GM19035 (cell line): ENCODE data around the gene PSG4.
"Not testable (repeated sequence)": the region's sequence is repeated elsewhere in the genome, so short reads cannot be mapped to it uniquely, and the experiment has no call there.

Source experiments
- ATAC-seq: cut with Tn5 transposase; IDR thresholded peaks from one replicate; pipeline ENCODE4 v1.9.1; 2021; ENCODE audit not compliant: unreplicated experiment

PSG4 gene

GRCh38 chr19:43198686-43199419, 6.6 kb downstream of the PSG4 start:
- ATAC-seq, result not testable (repeated sequence)

DNA sequence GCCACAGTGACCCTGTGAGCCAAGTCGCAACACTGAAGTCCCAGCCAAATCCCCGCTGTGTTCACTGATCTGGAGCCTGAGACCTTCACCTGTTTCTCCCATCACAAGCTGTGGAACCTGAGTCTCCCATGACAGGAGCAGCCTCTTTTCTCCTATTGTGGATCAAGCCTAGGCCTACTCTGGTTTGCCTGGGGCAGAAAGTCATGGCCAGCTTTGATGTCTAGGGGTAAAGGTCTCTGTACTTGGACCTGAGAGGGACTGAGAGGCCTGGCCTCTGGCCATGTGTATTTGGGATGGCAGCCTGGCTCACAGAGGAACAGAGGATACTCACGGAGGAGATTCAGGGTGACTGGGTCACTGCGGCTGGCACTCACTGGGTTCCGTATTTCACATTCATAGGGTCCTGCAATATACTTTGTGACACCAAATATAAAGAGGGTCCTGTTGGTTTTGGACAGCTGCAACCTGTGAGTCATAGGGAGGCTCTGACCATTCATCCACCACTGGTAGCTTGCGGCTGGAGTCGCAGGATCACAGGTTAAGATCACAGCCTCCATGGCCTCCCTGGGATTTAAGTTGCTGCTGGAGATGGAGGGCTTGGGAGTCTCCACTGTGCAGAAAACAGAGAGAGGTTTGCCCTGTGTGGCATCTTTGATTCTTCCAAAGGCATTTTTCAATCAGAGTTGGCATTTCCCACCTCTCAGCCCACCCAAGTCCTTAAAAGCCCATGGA, 7.6 kb downstream of the PSG4 start:
- not testable (repeated sequence) for ATAC-seq

GRCh38 chr19:43194397-43194796, 11.0 kb downstream of the PSG4 start:
- ATAC-seq, result not testable (repeated sequence)

DNA sequence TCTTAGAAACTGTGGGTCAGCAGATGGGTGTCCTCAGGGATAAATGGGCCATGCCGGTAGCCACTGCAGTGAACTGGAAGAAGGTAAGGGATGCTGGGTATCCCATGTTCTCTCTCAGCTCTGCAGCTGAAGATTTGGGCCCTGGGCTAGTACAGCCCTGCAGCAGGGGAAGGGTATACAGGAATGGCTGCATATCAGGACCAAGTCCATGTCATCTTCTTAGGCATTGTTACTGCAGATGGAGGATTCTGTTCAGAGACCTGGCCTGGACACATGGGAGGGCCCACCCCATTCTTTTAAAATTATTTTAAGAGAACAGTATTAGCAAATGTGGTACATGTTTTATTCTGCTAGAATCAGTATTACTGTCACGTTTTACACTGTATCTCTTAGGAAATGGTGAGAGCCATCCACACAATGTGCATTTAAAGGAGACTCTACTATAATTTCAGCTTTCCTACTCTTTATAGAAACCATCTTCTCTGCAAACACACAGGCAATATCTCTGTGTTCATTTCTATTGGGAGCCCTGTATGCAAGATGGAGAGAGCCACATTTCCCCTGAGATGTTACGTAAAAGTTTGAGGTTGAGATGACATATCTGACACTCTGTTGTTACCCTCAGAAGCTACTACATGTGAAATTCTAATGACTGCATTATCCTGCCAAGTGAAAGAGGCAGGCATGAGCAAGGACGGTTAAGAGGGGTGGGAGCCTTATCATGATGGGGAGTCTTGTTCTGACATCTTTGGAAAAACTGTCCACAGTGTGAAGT, 12.9 kb downstream of the PSG4 start:
- not testable (repeated sequence) for ATAC-seq

GRCh38 chr19:43188092-43188491, 17.3 kb downstream of the PSG4 start:
- not testable (repeated sequence) for ATAC-seq

DNA sequence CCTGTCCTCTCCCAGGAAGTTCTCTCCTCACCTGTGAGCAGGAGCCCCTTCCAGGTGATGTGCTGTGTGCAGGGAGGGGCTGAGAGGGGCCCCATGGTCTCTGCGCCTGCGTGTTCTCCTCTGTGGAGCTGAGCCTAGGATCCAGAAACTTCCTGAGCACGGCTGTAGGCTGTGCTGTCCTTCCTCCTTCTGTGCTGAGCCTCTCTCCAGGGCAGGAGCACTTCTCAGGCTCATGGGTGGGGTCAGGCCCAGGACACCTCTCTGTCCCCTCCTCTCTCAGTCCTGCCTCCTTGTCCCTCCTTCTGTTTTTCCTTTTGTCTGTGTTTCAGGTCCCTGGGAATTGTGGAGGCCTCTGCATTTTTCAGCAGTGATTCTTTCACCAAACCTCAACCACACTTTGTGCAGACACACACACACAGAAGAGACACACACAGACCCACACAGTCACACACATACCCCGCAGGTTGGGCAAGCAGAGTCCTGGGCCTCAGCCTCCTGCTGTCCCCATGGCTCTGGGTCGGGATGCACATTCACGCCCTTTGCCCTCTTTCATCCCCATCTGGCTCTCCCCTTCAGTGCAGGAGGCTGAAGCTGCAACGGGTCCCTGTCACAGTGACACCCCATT, 19.0 kb downstream of the PSG4 start, which contains the start of gene PSG5:
TSS of gene PSG5 (minus strand) at position 226 of the 625 bp plus-strand sequence. CDS start at position 95, 131 bp downstream.
- not testable (repeated sequence) for ATAC-seq

- ATAC-seq, result not testable (repeated sequence)
These were observed 23.3 kb downstream of the PSG4 start for GRCh38 chr19:43181869-43182771.

GRCh38 chr19:43179569-43180147, 25.8 kb downstream of the PSG4 start:
- not testable (repeated sequence) for ATAC-seq

- ATAC-seq, result not testable (repeated sequence)
These were observed 26.9 kb downstream of the PSG4 start for GRCh38 chr19:43178577-43178976.

DNA sequence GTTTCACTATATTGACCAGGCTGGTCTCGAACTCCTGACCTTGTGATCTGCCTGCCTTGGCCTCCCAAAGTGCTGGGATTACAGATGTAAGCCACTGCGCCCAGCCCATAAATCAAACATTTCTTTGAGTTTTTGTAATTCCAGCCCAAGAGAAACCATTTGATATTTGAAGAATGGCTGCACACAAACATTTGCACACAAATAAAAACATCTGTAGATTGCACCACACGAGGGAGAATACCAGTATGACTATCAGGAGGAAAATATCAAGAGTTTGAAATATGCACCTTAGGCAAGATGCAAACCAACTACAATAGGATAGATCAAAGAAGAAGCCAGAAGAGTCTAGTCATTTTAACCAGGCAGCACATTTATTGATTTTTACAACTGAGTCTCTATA, 39.5 kb downstream of the PSG4 start:
- not testable (repeated sequence) for ATAC-seq

DNA sequence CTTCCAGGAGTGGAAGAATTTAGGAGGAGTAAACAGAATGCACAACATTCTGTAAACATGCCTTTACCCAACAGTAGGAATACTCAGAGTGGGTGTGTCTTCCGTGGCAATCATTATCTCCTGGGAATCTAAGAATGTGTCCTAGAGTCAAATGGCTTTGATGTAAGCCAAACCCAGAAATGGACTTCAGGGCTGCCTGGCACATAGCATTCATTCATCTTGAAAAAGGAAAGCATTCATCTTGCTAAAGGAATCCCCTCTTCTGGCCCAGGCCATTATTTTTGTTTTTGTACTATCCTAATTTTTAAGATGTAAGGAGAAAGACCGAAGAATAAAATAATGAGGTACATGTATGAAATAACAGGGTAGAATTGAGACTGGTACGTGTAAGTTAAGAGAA, 42.3 kb downstream of the PSG4 start:
- ATAC-seq, result not testable (repeated sequence)

- ATAC-seq, result not testable (repeated sequence)
These were observed 43.2 kb downstream of the PSG4 start for GRCh38 chr19:43162261-43162660.

- no peak for ATAC-seq
These were observed 53.2 kb downstream of the PSG4 start for GRCh38 chr19:43152214-43152613.

DNA sequence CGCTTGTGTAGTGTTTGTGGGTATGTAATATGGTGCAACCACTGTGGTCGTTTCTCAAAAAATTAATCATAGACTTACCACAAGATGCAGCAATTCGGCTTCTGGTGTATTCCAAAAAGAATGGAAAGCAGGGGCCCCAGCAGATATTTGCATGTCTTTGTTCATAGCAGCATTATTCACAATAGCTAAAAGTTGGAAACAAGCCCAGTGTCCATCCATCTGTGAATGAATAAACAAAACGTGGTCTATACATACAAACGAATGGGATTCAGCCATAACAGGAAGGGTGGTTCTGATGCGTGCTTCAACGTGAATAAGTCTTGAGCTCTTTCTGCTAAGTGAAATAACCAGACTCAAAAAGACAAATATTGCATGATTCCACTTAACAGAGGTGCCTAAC, 55.6 kb downstream of the PSG4 start:
- ATAC-seq, result not testable (repeated sequence)

DNA sequence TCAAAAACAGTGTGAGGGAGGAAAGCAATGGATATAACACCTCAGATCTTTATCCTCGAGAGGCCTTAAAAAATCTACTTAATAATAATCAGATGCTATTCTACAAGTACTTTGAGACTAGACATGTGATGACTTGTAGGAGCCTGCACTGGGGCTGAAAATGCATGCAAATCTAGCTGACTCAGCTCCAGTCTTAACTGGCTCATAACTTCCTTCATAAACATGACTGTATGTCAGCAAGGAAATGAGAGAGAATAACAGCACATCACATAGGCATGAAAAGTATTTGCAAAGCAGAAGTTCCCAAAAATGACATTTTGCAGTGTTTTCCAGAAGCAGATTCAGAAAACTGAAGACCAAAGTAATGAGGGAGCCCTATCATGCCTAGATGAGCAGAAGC, 57.2 kb downstream of the PSG4 start:
- no peak for ATAC-seq
